Measurements from ENCODE around the gene C1orf116.

Gene C1orf116

DNA sequence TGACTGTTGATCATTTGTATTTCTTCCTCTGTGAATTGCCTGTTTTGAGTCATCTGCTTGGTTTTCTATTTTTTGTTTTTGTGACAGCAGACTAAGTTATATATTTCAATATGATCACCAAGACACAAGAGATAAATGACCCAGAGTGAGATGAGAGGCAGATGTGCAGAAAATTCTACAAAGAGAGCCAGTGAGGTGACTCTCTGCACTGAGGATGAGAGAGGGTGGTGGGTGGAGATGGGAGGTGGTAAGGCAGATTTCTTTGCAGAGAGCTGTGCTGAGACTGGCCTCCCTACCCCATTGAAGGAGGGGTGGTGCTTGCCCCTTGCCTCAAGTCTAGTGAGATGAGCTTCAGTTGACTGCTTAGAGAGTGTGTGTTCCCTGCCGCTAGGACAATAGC is 44.7 kb downstream of the C1orf116 start:
- DNase-seq (ENCODE audit: low spot score), result no peak

DNA sequence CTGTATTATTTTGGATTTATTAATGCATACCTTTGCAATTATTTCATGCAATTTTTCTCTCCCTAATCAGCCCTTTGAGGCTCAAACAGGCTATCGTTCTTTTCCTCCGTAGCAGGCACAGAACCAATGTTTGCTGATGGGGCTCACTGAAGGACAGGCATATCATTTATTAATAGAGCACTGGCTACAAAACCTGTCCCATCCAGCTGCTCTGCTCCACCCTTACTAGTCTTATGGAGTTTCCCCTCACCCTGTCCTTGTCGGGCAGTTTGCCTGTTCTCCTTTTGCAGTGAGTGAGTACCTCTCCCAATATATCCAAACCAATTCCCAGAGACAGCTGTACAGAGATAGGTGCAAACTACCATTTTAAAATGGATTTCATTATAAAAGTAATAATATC is 45.7 kb downstream of the C1orf116 start:
- no peak for DNase-seq (ENCODE audit: low spot score)

DNA sequence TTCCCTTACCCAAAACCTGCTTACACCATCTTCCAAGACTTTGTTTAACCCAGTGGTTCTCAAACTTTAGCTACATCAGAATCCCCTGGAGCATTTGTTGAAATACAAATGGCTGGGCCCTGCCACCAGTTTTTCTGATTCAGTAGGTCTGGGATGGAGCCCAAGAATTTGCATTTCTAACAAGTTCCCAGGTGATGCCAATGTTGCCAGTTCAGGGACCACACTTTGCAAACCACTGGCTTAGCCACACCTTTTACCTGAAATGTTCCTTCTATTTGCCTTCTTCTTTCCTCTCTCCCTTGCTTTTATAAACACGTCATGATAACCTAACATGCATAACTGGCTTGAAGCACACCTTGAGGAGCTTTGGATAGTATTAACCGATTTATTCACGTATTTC is 46.2 kb downstream of the C1orf116 start:
- no peak for DNase-seq (ENCODE audit: low spot score)

DNA sequence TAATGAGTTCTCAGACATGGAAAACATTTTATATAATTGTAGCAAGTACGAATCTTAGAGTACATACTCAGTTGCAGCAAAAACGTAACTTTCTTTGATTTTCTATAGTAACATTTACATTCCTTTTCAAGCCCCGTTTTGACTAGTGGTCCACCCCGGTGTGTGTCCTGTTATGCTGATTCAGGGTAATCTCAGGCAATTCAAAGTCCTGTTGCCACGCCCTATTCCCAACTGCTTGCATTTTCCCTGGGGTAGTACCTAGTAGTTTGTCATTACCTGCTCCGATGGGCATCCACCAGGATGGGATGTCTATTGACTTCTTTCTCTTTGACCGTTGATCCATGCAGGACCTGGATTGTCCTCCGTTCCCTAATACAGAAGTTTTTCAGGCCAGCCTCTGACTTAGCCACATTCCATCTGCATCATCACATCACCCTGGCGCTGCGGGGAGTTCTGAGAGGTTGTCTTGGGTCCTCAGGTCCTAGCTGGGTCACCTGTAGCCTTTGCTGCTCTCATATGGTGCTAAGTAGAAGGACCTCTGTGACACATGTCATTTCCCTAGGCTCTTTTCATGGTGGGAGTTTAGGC is 47.3 kb downstream of the C1orf116 start:
- DNase-seq (ENCODE audit: low spot score), result no peak

DNA sequence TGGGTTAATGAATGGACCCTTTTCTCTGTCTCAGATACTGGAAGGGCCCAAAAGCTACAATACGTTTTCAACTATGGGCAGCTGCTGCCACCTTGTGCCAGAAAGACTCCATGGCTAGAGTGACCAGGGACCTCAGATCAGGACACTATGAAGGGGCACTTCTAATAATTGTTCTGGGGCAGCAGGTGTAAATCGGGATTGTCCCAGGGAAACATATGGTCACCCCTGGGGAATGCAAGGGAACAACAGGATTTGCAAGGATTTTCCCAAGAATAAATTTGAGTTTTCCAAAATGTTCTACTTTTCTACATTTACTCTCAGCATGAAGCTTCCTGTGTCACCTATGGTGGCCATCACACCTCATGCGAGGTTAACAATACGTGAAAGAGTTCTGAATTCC is 50.3 kb downstream of the C1orf116 start:
- DNase-seq (ENCODE audit: low spot score), result peak; percentile 69

DNA sequence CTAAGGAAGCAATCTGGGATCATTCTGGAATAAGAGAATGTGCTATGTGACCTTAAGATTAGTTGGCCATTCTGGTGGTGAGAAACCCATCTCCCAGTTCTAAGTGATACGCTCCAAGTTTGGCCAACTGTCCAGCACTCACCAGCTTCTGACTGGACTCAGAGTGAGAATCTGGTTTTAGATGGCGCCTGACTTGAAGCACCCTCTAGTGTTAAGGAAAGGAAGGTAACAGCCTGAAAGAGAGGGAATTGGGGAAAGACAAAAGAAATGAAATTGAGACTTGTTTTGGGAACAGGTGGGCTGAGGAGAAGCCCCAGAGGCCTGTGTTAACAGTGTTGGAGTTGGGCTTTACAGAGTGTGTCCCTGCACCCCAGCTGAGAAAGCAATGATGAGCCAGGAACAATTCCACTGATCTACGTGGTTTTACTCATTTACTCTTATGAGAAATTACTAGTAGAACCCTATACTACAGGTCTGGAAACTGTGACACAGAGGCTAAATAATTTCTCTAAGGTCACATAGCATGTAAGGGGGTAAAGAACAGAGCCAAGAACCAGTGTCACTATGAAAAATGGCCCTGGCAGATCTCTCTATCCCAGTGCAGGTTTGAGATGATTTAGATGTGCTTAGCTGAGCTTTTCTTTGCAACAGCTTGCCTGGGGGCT is 53.0 kb downstream of the C1orf116 start:
- peak; percentile 24 for DNase-seq (ENCODE audit: low spot score)

DNA sequence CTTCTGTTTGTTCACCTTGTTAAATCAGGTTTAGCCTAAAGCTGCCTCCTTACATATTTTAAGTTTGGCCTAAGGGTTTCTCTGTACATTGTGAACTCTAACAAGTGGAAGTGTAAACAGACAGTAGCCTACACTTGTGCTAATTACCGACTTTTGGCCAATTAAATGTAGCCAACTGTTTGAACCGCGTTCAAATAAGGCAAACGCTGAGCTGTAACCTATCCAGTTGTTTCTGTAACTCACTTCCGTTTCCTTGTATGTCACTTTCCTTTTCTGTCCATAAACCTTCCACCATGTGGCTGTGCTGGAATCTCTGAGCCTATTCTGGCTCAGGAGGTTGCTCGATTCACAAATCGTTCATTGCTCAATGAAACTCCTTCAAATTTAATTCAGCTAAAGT is 54.3 kb downstream of the C1orf116 start:
- no peak for DNase-seq (ENCODE audit: low spot score)

DNA sequence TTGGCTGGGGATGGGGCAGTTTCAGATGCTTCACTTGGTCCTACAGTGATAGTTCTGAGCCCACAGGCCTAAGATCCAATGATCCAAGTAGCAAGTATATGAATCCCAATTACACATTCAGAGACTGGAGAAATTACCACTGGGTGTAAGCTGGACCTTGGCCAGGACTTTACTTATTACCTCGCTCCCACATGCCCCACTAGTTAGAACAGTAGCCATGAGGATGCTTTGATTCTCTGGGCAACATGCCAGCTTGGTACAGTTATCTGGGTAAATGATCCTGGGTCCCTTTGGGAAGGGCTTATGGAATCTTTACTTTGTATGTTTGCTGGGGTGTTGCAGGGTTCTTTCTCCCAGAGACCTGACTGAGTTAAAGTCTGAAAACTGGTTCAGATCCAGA is 57.2 kb downstream of the C1orf116 start:
- DNase-seq (ENCODE audit: low spot score), result no peak

DNA sequence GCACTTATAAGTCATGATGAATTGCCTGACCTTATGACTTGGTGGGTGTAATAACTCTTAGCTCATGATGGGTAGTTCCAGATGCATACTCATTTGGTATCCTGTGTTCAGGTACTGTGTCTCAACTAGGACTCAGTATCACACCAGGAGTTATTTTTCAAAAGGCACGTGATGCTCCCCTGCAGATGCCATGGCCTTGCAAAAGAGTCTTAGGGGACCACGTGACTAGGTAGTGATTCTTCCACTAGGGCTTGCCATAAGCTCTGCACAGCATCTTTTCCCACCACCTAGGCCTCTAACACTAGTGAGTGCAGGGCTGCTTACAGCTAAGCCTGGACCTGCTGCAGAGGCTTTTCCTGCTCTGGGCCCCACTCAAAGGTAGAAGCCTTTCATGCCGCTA is 58.4 kb downstream of the C1orf116 start:
- DNase-seq (ENCODE audit: low spot score), result no peak

DNA sequence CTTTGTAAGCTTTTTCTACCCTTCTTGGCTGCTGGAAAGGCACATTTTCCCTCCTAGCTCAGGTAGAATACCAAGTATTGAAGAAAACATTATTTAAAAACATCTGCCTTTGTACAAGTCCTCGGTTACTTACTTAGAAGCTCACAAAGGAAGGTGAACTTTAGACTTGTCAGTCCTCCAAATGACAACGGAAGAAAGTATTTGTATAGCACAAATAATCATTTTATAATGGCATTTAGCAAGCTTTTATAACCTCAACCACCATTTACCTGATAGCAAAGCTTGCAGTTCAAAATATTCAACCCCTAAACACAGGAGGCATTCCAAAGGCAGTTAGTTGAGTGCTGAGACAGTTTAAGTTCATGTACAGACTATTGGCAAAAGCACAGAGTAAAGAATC is 59.8 kb downstream of the C1orf116 start:
- no peak for DNase-seq (ENCODE audit: low spot score)

DNA sequence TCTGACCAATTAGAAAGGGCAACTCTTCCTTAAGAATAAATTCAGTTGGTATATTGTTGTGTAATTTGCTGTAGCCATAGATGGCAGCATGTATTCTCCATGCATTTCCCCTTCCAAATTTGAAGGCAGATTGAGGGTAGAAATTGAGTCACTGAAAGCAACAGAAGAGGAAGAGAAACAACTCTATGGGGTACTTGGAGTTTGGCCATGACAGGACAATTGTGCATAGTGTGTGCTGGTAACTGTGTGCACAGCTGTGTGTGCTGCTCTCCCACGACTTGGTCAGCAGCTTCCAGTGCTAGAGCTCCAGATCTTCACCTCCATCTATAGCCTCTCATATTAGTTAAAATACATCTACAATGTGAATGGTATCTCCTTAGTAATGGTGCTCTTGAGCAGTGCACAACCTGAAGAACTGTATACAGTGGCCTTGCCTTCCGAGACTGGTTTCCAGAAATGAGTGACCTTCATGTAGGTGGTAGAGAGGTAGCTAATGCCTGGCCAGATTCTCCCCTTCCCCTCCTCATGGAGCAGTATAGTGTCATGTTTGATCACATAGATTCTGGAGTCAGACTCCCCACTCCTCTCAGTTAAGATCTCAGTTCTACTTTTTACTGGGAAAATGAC is 61.4 kb downstream of the C1orf116 start:
- DNase-seq (ENCODE audit: low spot score), result no peak

DNA sequence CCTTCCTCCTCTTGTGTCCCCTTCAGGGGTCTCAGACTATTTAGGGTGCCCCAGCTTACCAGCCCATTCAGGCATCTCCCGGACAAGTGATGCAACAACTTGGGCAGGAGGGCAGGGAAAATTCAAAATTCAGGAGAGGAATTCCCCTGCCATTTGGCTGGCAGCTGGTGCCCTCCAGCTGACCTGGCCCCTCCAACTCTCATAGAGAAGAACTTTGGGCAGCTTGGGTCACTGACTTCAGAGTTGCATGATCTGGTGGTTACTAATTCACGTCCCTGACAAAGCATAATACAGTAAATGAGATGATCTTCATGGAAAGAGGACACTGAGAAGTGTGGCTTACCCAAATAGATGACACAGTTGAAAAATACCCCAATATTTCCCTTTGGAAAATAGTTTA is 62.1 kb downstream of the C1orf116 start, which contains the start of gene FCAMR:
Gene FCAMR (minus strand): TSS at position 15 of the 400 bp plus-strand sequence. CDS start 335 bp downstream, outside the sequence.
- DNase-seq (ENCODE audit: low spot score), result no peak

DNA sequence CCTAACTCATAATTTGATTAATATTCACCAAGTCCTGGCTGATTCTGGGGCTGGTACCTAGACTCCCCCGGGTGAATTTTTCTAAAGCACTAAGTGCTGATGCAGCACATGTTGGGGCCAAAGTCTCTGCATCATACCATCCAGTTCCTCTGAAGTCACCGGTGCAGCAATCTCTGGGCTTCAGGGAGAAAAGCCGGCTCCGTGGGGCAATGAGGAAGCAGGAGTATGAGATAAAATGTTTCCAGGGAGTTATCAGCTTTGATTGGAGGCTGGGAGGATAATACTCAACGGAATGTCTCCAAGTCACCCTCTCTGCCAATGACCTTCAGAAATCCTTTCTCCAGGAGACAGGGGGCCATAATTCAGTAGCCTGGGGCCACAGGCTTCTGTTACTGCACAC is 63.5 kb downstream of the C1orf116 start:
- no peak for DNase-seq (ENCODE audit: low spot score)
